HG03135 (cell line): Measurements from ENCODE around the gene PSD.

Experiments used
- ATAC-seq: cut with Tn5 transposase; IDR thresholded peaks from one replicate; pipeline ENCODE4 v1.9.1; 2021; ENCODE audit warnings: mild to moderate bottlenecking, moderate library complexity; ENCODE audit not compliant: unreplicated experiment

Gene PSD

GRCh38 chr10:102394079-102394800 lies 24.3 kb downstream of the PSD start:
- ATAC-seq, result peak; percentile 73

- ATAC-seq, result no peak
Observed at GRCh38 chr10:102393411-102394078, 25.0 kb downstream of the PSD start.

GRCh38 chr10:102392306-102392705 lies 26.3 kb downstream of the PSD start:
- ATAC-seq, result no peak

GRCh38 chr10:102389894-102390293 lies 28.7 kb downstream of the PSD start:
- ATAC-seq, result no peak

- no peak for ATAC-seq
Observed at GRCh38 chr10:102384606-102385429, 33.8 kb downstream of the PSD start.

GRCh38 chr10:102384053-102384452 lies 34.5 kb downstream of the PSD start:
- no peak for ATAC-seq

- no peak for ATAC-seq
Observed at GRCh38 chr10:102382871-102383270, 35.7 kb downstream of the PSD start.

- ATAC-seq, result no peak
Observed at GRCh38 chr10:102381983-102382382, 36.6 kb downstream of the PSD start.

GRCh38 chr10:102379383-102379782 lies 39.2 kb downstream of the PSD start:
- ATAC-seq, result no peak

- no peak for ATAC-seq
Observed at GRCh38 chr10:102376901-102377300, 41.7 kb downstream of the PSD start.

- no peak for ATAC-seq
Observed at GRCh38 chr10:102375867-102376266, 42.7 kb downstream of the PSD start.

- ATAC-seq, result no peak
Observed at GRCh38 chr10:102375250-102375649, 43.3 kb downstream of the PSD start.

GRCh38 chr10:102371295-102371694 lies 47.3 kb downstream of the PSD start:
- ATAC-seq, result no peak

- ATAC-seq, result no peak
Observed at GRCh38 chr10:102368077-102368476, 50.5 kb downstream of the PSD start.

GRCh38 chr10:102367441-102367840 lies 51.1 kb downstream of the PSD start:
- ATAC-seq, result no peak

- no peak for ATAC-seq
Observed at GRCh38 chr10:102358712-102359382, 59.7 kb downstream of the PSD start.

GRCh38 chr10:102354451-102354850 lies 64.1 kb downstream of the PSD start:
- ATAC-seq, result no peak
